ENCODE data around the gene DFFA.
"Not testable (repeated sequence)": the region's sequence is repeated elsewhere in the genome, so short reads cannot be mapped to it uniquely, and the experiment has no call there.

The DFFA gene

DNA sequence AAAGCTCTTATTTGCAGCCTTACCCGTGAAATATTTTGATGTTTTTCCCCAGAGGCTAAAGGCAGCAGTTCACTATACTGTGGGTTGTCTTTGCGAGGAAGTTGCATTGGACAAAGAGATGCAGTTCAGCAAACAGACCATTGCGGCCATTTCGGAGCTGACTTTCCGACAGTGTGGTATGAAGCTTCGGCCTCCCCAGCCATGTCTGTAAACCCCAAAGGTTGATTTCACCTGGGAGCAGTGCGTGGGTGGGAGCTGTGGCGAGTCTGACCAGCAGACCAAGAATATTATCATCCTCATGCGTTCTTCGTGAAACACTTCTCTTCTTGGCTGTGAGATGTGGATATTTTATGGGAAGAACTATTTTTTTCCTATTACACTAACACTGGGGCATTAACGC lies 38.5 kb downstream of the DFFA start:
- H3K27ac ChIP-seq: no peak overlapping the region
- H3K4me3 ChIP-seq: no peak overlapping the region

DNA sequence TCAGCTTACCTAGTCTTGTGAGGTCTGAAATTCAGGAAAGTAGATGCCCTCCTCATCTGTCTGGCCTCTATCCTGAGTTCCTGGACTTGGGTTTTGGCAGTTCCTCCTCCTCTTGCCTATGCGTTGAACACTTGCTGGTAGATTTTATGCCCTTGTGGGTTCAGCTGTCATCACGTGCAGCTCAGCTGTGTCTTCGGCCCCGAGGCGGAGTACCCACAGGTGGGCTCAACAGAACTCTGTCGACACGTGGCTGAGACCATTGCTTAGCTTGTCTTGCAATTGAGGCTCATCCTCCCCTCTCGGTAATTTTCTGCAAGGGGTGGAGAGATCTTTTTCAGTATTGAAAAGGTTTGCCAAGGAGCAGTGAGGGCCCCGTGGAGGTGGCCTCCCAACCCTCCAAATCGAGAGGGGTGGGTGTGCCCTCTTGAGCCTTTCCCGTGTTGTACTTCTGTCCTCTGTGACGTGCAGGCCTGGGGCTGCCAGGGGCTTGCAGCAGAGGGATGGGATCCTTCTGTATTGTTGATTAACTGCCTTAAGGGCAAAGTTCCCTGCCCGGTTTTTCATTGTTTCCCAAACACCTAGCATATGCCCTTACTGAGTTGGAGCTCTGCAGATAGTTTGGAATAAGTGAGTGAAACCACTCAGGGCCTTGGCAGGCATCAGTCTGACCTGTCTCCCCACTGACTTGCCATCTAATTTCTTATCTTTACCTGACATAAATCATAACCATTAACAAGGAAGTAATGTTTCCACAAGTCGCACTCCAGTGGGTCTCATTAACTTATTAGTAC lies 39.2 kb downstream of the DFFA start:
- H3K27ac ChIP-seq: no peak overlapping the region
- no peak overlapping the region for H3K4me3 ChIP-seq

DNA sequence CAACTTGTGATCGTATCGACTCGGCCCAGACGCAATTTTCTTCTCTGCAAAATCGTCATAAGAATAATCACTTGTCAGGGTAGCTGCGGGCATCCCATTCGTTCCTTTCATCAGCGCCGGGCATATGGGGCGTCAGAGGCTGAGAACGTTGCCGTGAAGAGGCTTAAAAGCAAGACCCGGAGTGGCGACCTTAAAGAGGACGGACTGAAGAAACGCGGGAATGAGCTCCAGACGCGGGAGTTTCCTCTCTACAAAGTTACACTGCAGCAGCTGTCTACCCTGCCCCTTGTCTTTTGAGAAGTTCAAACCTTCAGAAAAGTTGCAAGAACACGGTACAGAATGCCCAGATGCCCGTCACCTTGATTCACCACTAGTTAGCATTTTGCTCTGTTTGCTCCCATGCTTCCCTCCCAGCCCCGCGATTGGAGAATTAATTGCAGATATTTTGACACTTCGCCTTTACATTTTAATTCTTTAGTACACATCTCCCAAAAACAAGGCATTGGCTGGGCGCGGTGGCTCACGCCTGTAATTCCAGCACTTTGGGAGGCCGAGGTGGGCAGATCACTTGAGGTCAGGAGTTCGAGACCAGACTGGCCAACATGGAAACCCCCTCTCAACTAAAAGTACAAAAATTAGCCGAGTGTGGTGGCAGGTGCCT lies 41.1 kb downstream of the DFFA start:
- Histone ChIP-seq H3K4me3 (peak overlapping the region; percentile 48 to 86 (median 72)), H3K27ac (peak overlapping the region in 18 of 21 experiments; percentile 25 to 81 (median 72))

DNA sequence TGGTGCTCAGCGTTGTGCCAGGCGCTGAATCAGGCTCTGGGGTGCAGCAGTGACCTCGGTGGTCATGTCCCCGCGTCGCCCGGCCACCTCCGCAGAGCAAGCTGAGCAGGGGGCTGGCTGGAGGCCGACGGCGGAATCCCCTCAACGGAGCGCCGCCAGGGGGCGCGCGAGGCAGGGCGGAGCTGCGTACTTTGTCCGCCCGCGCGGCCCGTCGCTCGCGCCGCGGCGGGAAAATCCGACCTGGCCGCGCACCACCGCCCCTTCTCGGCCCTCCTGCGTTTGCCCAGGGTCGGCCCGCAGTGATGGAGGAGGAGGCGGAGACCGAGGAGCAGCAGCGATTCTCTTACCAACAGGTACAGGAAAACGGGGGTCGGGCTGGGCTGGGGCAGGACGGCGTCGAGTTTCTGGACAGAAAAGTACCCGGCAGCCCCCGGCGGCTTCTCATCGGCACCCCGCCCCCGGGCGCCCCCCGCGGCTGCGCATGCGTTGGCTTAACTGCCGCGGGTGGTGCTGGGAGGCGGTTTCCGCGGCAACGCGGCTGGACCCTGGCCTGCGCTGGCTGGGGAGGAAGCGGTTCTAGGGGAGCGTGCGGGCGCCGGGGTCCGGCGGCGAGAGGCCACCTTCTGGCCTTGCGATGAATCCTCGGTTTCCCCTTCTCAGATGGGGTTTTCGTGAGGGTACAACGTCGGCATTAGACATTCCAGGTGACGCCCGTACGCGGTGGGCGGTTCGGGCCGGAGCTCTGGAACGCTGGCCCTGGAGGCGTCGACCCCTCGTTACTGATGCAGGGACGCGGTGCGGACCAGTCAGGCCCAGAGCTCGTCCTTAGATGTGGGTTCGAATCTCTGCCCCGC lies 41.9 kb downstream of the DFFA start, which contains the start of gene CENPS:
Gene CENPS (plus strand): TSS at position 218 of the 854 bp plus-strand sequence. CDS start 85 bp downstream, at position 303.
- peak within 1 kb of the TSS; percentile 48 to 86 (median 72) for H3K4me3 ChIP-seq
- peak within 1 kb of the TSS in 20 of 21 experiments; percentile 22 to 81 (median 70) for H3K27ac ChIP-seq

DNA sequence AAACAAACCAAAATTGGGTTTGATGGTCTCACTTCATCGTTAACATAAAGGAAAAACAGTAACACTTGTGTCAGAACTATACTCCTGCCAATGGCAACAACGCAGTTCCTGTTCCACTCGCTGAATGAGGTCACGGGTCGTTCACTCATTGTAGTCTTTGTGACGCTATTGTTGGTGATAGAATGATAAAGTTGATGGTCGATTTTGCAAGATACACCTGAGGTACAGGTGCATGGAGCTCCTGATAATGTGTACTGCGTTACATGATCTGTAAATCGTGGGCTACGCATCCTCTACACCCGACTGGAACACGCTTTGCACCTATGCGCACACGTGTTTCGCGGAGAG lies 42.5 kb downstream of the DFFA start:
- H3K27ac ChIP-seq: peak overlapping the region in 16 of 21 experiments; percentile 25 to 81 (median 66)
- H3K4me3 ChIP-seq: peak overlapping the region; percentile 48 to 86 (median 72)

DNA sequence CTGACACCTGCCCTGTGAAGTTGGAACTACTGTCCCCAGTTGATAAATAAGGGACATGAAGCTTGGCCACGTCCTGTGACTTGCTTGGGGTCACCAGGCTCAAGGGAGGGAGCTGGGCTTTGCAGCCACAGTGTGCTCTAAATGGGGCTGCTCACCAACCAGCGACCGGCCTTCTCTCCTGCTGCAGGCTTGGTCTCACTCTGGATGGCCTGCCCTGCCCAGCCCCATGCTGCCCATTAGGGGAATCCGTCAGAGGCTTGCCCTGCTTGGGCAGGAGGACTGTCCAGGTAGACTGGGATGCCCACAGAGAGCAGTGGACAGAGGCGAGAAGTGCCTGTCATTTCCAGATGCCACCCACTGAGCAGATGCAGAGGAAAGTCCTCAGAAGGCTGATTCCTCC lies 43.3 kb downstream of the DFFA start:
- Histone ChIP-seq H3K27ac (no peak overlapping the region), H3K4me3 (no peak overlapping the region)

DNA sequence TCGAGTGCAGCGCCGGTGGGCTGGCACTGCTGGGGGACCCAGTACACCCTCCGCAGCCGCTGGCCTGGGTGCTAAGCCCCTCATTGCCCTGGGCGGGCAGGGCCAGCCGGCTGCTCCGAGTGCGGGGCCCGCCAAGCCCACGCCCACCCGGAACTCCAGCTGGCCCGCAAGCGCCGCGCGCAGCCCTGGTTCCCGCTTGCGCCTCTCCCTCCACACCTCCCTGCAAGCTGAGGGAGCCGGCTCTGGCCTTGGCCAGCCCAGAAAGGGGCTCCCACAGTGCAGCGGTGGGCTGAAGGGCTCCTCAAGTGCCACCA lies 45.8 kb downstream of the DFFA start:
- H3K27ac ChIP-seq, H3K4me3 ChIP-seq: not testable (repeated sequence)

DNA sequence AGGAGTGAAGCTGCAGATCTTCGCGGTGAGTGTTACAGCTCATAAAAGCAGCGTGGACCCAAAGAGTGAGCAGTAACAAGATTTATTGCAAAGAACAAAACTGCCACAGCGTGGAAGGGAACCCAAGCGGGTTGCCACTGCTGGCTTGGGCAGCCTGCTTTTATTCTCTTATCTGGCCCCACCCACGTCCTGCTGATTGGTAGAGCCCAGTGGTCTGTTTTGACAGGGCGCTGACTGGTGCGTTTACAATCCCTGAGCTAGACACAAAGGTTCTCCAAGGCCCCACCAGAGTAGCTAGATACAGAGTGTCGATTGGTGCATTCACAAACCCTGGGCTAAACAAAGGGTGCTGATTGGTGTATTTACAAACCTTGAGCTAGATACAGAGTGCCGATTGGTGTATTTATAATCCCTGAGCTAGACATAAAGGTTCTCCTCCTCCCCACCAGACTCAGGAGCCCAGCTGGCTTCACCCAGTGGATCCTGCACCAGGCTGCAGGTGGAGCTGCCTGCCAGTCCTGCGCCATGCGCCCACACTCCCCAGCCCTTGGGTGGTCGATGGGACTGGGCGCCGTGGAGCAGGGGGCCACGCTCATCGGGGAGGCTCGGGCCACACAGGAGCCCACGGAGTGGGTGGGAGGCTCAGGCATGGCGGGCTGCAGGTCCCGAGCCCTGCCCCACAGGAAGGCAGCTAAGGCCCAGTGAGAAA lies 46.3 kb downstream of the DFFA start:
- not testable (repeated sequence) for H3K27ac ChIP-seq, H3K4me3 ChIP-seq

DNA sequence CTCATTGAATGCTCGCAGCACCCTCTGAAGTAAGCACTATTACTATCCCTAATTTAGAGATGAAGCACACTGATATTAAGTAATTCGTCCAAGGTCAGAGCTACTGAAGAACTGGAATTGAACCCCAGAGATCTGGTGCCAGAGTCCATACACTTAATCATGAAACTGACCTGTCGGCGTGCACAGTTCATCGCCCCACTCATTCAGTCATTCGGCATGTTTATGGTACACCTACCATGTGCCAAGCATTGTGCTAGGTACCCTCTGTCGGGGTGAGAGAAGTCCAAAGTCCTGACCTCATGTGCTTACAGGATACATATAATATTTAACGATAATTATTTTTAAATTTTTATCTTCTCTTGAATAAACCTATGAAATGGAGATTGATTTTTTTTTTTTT lies 47.7 kb downstream of the DFFA start:
- Histone ChIP-seq H3K27ac (no peak overlapping the region), H3K4me3 (no peak overlapping the region)

DNA sequence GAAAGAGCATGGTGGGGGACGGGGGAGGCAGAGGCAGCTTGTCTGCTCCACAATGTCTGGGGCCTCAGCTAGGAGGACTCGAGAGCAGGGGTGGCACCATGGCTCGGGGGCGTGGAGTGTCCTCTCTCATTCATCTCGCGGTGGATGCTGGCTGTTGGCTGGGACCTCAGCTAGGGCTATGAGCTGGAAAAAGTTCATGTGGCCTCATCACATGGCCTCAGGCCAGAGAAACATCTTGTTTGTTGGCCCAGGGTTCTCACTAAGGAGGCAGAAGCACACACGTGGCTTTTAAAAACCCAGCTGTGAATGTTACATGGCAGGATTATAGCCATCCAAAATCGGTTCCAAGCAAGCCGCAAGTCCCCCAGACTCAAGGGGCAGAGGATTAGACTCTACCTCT lies 48.3 kb downstream of the DFFA start:
- Histone ChIP-seq H3K4me3 (no peak overlapping the region), H3K27ac (no peak overlapping the region)

DNA sequence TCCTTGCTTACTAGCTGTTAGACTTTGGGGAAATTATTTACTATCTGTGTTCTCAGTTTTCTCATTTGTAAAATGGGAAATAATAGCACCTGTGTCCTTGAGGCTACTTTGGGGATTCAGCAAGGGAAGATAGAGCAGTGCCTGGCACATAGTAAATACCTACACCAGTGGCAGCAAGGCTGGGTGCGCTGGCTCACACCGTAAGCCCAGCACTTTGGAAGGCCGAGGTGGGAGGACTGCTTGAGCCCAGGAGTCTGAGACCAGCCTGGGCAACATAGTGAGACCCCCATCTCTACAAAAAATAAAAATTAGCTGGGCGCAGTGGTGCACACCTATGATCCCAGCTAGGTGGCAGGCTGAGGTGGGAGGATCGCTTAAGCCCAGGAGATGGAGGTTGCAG lies 50.7 kb downstream of the DFFA start:
- no peak overlapping the region for H3K27ac ChIP-seq
- no peak overlapping the region for H3K4me3 ChIP-seq

DNA sequence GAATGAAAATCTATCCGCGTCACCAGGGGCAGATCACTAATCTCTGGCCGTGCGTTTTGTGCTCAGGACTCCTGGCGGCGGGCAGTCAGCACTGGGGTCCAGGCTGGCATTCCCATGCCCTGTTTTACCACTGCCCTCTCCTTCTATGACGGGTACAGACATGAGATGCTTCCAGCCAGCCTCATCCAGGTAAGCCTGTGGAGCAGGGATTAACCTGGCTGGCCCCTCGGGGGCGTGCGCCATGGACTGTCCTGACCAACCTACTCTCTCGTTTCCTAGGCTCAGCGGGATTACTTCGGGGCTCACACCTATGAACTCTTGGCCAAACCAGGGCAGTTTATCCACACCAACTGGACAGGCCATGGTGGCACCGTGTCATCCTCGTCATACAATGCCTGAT lies 53.0 kb downstream of the DFFA start:
- Histone ChIP-seq H3K4me3 (no peak overlapping the region), H3K27ac (no peak overlapping the region)

DNA sequence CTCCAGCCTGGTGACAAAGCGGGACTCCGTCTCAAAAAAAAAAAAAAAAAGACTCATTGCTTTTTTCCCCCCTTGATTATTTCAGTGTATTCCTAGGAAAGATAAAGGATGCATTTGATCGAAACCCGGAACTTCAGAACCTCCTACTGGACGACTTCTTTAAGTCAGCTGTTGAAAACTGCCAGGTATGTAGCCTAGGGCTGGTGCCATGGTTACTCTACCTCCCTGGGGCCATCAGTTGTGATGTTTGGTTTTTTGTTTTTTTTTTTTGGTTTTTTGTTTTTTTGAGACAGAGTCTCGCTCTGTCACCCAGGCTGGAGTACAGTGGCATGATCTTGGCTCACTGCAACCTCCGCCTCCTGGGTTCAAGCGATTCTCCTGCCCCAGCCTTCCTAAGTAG lies 53.6 kb downstream of the DFFA start:
- not testable (repeated sequence) for H3K4me3 ChIP-seq

DNA sequence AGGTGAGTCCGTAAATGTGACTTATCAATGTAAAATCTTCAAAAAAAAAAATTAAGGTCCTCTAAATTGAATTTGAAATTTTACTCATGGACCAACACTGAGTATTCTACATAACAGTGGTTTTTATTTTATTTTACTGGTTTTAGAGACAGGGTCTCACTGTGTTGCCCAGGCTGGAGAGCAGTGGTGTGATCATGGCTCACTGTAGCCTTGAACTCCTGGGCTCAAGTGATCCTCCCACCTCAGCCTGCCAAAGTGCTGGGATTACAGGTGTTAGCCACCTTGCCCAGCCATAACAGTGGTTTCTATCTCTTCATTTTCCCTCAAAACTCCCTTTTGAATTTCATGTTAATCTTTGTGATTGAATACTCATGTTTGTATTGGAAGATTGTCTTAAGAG lies 56.4 kb downstream of the DFFA start:
- H3K27ac ChIP-seq: peak overlapping the region in 8 of 21 experiments; percentile 11 to 69 (median 44)

More for the DNA sequence above, 53.6 kb downstream of the DFFA start:
- not testable (repeated sequence) for H3K27ac ChIP-seq

DNA sequence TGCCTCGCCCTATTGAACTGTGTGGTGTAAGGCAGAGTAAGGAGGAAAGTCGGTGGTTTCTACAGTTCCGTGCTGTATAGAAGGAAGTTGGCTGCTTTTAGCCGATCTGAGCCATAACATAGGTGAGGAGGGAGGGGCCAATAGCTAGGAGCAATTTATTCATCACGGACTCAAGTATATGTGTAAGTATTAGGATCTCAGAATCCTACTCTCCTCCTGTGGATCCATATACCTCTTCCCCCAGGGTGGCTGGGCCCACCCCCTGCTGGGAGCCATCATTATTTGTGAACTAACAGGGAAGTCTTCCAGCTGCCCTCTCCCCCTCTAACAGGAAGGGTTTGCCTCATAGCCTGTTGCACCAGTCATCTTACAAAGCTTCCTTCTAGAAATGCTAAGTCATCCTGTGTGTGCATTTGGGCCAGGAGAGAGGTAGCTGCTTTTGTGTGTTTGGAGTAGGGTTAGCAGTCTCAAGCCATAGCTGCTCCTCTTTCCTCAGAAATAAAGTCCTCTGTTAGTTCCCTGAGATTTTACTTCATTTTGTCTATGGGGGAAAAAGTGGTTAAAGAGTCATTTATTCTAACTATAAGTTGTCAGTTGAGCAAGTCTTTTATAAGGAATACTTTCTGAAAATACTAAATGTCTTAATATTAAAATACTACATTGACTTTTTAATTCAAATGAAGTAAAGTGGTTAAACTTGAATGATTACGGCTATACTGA lies 57.0 kb downstream of the DFFA start:
- no peak overlapping the region for H3K4me3 ChIP-seq
- peak overlapping the region in 13 of 21 experiments; percentile 3 to 69 (median 42) for H3K27ac ChIP-seq

More for the DNA sequence above, 56.4 kb downstream of the DFFA start:
- not testable (repeated sequence) for H3K4me3 ChIP-seq

DNA sequence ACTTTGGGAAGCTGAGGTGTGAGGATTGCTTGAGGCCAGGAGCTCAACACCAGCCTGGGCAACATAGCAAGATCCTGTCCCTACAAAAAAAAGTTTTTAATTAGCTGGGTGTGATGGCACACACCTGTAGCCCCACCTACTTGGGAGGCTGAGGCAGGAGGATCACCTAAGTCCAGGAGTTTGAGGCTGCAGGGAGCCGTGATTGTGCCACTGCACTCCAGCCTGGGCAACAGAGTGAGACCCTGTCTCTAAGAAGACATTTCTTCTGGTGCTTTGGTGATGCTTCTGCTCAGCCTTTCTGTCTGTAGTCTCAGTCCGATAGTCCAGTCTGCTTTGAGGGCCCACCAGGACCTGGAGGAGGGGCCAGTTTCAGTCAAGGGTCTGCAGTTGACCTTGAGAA lies 65.1 kb downstream of the DFFA start:
- H3K27ac ChIP-seq: no peak overlapping the region

More for the DNA sequence above, 65.1 kb downstream of the DFFA start:
- no peak overlapping the region for H3K4me3 ChIP-seq

All from skin epidermis (tissue), 12 donors.